ENCODE data around the gene GFPT2. TPM values are rescaled to one million over a fixed set of nuclear protein-coding genes. Genes with fewer than 3 reads are reported as not detected.

GFPT2 gene
- total RNA-seq, 2 experiments from 2014 or later, result not detected

- ChIA-PET CTCF (ENCODE audit: unreplicated experiment) (no interaction called here), POLR2A (no interaction called here)
- intact Hi-C loops (cut with micrococcal nuclease; ENCODE audit: unreplicated experiment), result no loop called here
- H3K79me2 ChIP-seq (ENCODE audit: insufficient read depth, low read depth, low read length), result no peaks in the 10 kb centered on the region
- H4K20me1 ChIP-seq (ENCODE audit: insufficient read depth, low read length), result no peaks in the 10 kb centered on the region
- H3K4me2 ChIP-seq (ENCODE audit: low read length), result no peak overlapping the region
- no peak overlapping the region for H2AFZ ChIP-seq (ENCODE audit: low read length)
- H3K4me1 ChIP-seq (ENCODE audit: insufficient read depth, low read length, poor library complexity, severe bottlenecking), result no peaks in the 10 kb centered on the region
- no peaks in the 10 kb centered on the region for H3K9me2 ChIP-seq (ENCODE audit: insufficient read depth, low read length)
- no peak for DNase-seq (ENCODE audit: low spot score)
- no peak overlapping the region for H3K27ac ChIP-seq (ENCODE audit: low read depth, low read length, poor library complexity, severe bottlenecking)
- no peaks in the 10 kb centered on the region for H3K9me3 ChIP-seq (ENCODE audit: low read length)
- BruUV-seq (replicated peaks), result no TSS peak
- H3K4me3 ChIP-seq (ENCODE audit: low read depth, low read length, poor library complexity, severe bottlenecking), result no peak overlapping the region
- TF ChIP-seq CTCF (conservative IDR thresholded peaks at IDR 0.05; ENCODE audit: low read length) (no peak), EZH2phosphoT487 (IDR thresholded peaks at IDR 0.05; ENCODE audit: borderline replicate concordance, low read depth, low read length) (no peak)
- H3K36me3 ChIP-seq (ENCODE audit: insufficient read depth, low read length), result no peaks in the 10 kb centered on the region
Measured at GRCh38 chr5:180381428-180381827, 28.3 kb upstream of the GFPT2 start.

GRCh38 chr5:180380856-180381255 is 27.7 kb upstream of the GFPT2 start:
- no peak overlapping the region for H3K4me2 ChIP-seq (ENCODE audit: low read length)
- H4K20me1 ChIP-seq (ENCODE audit: insufficient read depth, low read length), result no peaks in the 10 kb centered on the region
- H2AFZ ChIP-seq (ENCODE audit: low read length), result no peak overlapping the region
- H3K9me2 ChIP-seq (ENCODE audit: insufficient read depth, low read length), result no peaks in the 10 kb centered on the region
- no peaks in the 10 kb centered on the region for H3K9me3 ChIP-seq (ENCODE audit: low read length)
- H3K36me3 ChIP-seq (ENCODE audit: insufficient read depth, low read length), result no peaks in the 10 kb centered on the region
- no TSS peak for BruUV-seq (replicated peaks)
- H3K79me2 ChIP-seq (ENCODE audit: insufficient read depth, low read depth, low read length), result no peaks in the 10 kb centered on the region
- ChIA-PET CTCF (ENCODE audit: unreplicated experiment) (no interaction called here), POLR2A (no interaction called here)
- no peak for DNase-seq (ENCODE audit: low spot score)
- no peaks in the 10 kb centered on the region for H3K4me1 ChIP-seq (ENCODE audit: insufficient read depth, low read length, poor library complexity, severe bottlenecking)
- no peak overlapping the region for H3K4me3 ChIP-seq (ENCODE audit: low read depth, low read length, poor library complexity, severe bottlenecking)
- TF ChIP-seq CTCF (conservative IDR thresholded peaks at IDR 0.05; ENCODE audit: low read length) (no peak), EZH2phosphoT487 (IDR thresholded peaks at IDR 0.05; ENCODE audit: borderline replicate concordance, low read depth, low read length) (no peak)
- intact Hi-C loops (cut with micrococcal nuclease; ENCODE audit: unreplicated experiment), result no loop called here
- no peak overlapping the region for H3K27ac ChIP-seq (ENCODE audit: low read depth, low read length, poor library complexity, severe bottlenecking)

- DNase-seq (ENCODE audit: low spot score), result no peak
- Histone ChIP-seq H3K4me1 (ENCODE audit: insufficient read depth, low read length, poor library complexity, severe bottlenecking) (no peaks in the 10 kb centered on the region), H3K79me2 (ENCODE audit: insufficient read depth, low read depth, low read length) (no peaks in the 10 kb centered on the region), H3K36me3 (ENCODE audit: insufficient read depth, low read length) (no peaks in the 10 kb centered on the region), H2AFZ (ENCODE audit: low read length) (no peak overlapping the region), H4K20me1 (ENCODE audit: insufficient read depth, low read length) (no peaks in the 10 kb centered on the region), H3K9me3 (ENCODE audit: low read length) (no peaks in the 10 kb centered on the region), H3K4me2 (ENCODE audit: low read length) (no peak overlapping the region), H3K4me3 (ENCODE audit: low read depth, low read length, poor library complexity, severe bottlenecking) (no peak overlapping the region), H3K9me2 (ENCODE audit: insufficient read depth, low read length) (no peaks in the 10 kb centered on the region), H3K27ac (ENCODE audit: low read depth, low read length, poor library complexity, severe bottlenecking) (no peak overlapping the region)
- ChIA-PET POLR2A (no interaction called here), CTCF (ENCODE audit: unreplicated experiment) (no interaction called here)
- BruUV-seq (replicated peaks), result no TSS peak
- TF ChIP-seq CTCF (conservative IDR thresholded peaks at IDR 0.05; ENCODE audit: low read length), result no peak
- no peak for TF ChIP-seq EZH2phosphoT487 (IDR thresholded peaks at IDR 0.05; ENCODE audit: borderline replicate concordance, low read depth, low read length)
- intact Hi-C loops (cut with micrococcal nuclease; ENCODE audit: unreplicated experiment), result no loop called here
Measured at GRCh38 chr5:180380441-180380840, 27.3 kb upstream of the GFPT2 start.
